Left lung (tissue), 10 donors: Measurements from ENCODE around the gene PDE1C. TPM values are rescaled to one million over a fixed set of nuclear protein-coding genes. Genes with fewer than 3 reads are reported as not detected.

ENCODE experiments used
- ATAC-seq: fragments of 200-7000 bp; cut with Tn5 transposase; one replicate; pipeline ENCODE4 v1.9.1; 2020; ENCODE audit warnings: moderate library complexity
- DNase-seq, 4 donors: peaks; one replicate each; pipeline ENCODE4 v3.0.0-alpha.2; 2013 to 2020
- H3K27ac ChIP-seq, 2 donors: fragments of 200-600 bp; sonication (generic) in 1 of 2; one replicate each; pipeline versions ENCODE4 v1.5.0 to v1.8.0; 2020 to 2021
- H3K27me3 ChIP-seq, 2 donors: fragments of 200-600 bp; sonication (generic) in 1 of 2; one replicate each; pipeline versions ENCODE4 v1.5.0 to v1.8.0; 2020 to 2021
- H3K36me3 ChIP-seq, 2 donors: fragments of 200-600 bp; sonication (generic) in 1 of 2; one replicate each; pipeline versions ENCODE4 v1.5.0 to v1.8.0; 2020 to 2021
- H3K4me1 ChIP-seq, 2 donors: fragments of 200-600 bp; one replicate each; pipeline ENCODE4 v1.8.0; 2021
- H3K4me3 ChIP-seq, 2 donors: fragments of 200-600 bp; sonication (generic) in 1 of 2; one replicate each; pipeline versions ENCODE4 v1.5.0 to v1.8.0; 2020 to 2021; ENCODE audit warnings: mild to moderate bottlenecking in 1 of 2
- H3K9me3 ChIP-seq, 2 donors: fragments of 200-600 bp; sonication (generic) in 1 of 2; one replicate each; pipeline versions ENCODE4 v1.5.0 to v1.8.0; 2020 to 2021
- intact Hi-C, 2 donors: fragments of 100-400 bp; cut with DNase I; formaldehyde crosslinking; loops; one replicate each; pipeline versions ENCODE4 v1.11.2 to v1.14.2; 2022
- polyA plus RNA-seq, 6 donors: library from polyadenylated mRNA; unstranded; fragments of 120-200 nt; gene quantifications; one replicate each; pipeline ENCODE4 v1.2.1, GENCODE V29; 2013; ENCODE audit not compliant: insufficient read length in 6 of 6
- total RNA-seq, 2 donors: library from RNA; stranded (reverse); fragmentation: NEBNext Ultra II Directional; extraction: Animal tissue kit (Norgen Biotek cat#: 25700); gene quantifications; one replicate each; pipeline ENCODE4 v1.2.1, GENCODE V29; 2021
- TF ChIP-seq, protein P1 (sequence below), 2 donors: fragments of 200-600 bp; sonication (generic) in 1 of 2; IDR thresholded peaks; one replicate each; pipeline versions ENCODE4 v1.5.0 to v1.8.0; 2021; ENCODE audit warnings: antibody characterized with exemption in 2 of 2
- donor health status: DM: no; HTN: yes; CAD: no.
- donor health status: DM: no; HTN: no; CAD: no.

The PDE1C gene
- total and polyA plus RNA-seq, 8 donors: 2.0 to 13.8 (median 3.9) TPM

DNA sequence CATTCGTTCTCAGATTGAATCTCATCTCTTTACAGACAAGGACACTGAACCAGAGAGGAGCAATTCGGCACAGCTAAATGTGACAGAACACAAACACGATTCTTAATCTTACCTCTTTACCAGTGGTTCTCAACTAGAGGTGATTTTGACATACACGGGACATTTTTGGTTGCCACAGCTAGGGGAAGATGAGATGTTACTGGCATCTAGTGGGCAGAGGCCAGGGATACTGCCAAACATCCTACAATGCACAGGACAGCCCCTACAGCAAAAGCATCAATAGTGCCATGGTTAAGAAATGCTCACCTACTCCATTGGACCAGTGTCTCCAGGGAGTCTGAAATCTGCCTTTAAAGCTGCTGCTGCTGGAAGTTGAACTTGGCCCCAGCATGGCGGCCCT lies 27.3 kb downstream of the PDE1C start:
- intact Hi-C loops: no loop called here
- no peaks in the 10 kb centered on the region for H3K27me3 ChIP-seq
- TF ChIP-seq, protein P1, sequence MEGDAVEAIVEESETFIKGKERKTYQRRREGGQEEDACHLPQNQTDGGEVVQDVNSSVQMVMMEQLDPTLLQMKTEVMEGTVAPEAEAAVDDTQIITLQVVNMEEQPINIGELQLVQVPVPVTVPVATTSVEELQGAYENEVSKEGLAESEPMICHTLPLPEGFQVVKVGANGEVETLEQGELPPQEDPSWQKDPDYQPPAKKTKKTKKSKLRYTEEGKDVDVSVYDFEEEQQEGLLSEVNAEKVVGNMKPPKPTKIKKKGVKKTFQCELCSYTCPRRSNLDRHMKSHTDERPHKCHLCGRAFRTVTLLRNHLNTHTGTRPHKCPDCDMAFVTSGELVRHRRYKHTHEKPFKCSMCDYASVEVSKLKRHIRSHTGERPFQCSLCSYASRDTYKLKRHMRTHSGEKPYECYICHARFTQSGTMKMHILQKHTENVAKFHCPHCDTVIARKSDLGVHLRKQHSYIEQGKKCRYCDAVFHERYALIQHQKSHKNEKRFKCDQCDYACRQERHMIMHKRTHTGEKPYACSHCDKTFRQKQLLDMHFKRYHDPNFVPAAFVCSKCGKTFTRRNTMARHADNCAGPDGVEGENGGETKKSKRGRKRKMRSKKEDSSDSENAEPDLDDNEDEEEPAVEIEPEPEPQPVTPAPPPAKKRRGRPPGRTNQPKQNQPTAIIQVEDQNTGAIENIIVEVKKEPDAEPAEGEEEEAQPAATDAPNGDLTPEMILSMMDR (IDR thresholded peaks at IDR 0.05): no peak
- no peaks in the 10 kb centered on the region for H3K9me3 ChIP-seq
- no peak for ATAC-seq
- no peaks in the 10 kb centered on the region for H3K36me3 ChIP-seq
- H3K4me3 ChIP-seq: no peak overlapping the region
- no peak overlapping the region for H3K27ac ChIP-seq
- no peak for DNase-seq
- no peaks in the 10 kb centered on the region for H3K4me1 ChIP-seq

DNA sequence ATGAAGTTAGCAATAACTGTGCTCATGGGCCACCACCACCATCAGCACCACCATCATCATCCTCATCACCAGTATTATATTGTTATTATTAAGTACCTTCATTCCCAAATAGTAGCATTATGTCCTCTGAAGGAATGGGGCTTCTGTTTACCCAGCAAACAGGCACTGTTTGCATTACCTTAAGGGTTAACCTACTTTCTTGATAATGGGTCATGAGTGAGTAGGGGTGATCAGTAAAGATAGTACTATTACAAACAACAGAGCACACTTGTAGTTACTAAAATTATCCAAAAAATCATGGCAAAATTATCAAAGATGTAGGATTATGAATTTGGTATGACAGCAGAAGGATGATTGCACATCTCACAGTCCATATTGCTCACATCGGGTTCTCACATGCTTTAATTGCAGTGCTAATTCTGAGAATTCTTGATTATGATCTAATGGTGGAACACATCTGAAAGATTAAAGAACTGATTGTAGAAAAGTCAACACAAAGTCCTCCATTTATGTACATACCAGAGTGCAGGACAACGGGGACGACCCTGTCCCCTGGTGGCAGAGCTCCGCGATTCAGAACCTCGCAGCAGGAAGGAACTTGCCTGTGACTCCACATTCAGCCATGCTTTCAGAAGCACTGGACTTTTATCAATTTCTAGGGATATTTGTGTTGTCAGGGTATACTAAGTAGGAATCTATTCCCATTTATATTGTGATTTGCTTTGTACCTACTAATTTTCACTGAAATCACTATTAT lies 31.0 kb downstream of the PDE1C start:
- intact Hi-C loops: no loop called here
- no peaks in the 10 kb centered on the region for H3K4me1 ChIP-seq
- DNase-seq (no peak), ATAC-seq (no peak)
- TF ChIP-seq, protein P1 (IDR thresholded peaks at IDR 0.05): no peak
- H3K27me3 ChIP-seq: no peaks in the 10 kb centered on the region
- no peak overlapping the region for H3K27ac ChIP-seq
- H3K9me3 ChIP-seq: no peaks in the 10 kb centered on the region
- H3K4me3 ChIP-seq: no peak overlapping the region
- H3K36me3 ChIP-seq: no peaks in the 10 kb centered on the region

DNA sequence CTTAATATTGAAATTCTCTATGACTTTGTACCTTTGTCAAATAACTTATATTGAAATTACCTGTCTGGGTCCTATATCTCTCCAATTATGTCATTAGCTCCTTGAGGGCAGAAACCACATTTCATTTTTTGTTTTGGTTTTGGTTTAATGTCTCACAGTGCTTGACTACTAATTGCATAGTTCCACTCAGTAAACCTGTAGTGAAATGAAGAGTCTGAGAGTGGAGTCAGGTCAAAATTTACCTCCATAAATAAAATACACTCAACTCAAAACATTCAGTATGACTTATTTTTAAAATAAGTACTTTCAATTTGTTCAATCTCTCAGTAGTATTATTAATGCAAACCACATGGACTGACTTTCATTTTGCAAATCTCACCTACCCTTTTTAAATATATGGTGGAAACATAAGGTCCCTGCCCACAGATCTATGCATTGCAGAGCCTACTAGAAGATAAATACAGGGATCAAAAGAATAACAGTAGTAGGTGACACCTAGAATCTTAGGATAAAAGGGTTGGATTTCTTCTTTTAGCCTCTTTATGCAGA lies 32.5 kb downstream of the PDE1C start:
- no peaks in the 10 kb centered on the region for H3K9me3 ChIP-seq
- DNase-seq: no peak
- no peaks in the 10 kb centered on the region for H3K36me3 ChIP-seq
- H3K27me3 ChIP-seq: no peaks in the 10 kb centered on the region
- intact Hi-C loops: no loop called here
- TF ChIP-seq, protein P1 (IDR thresholded peaks at IDR 0.05): no peak
- no peak overlapping the region for H3K27ac ChIP-seq
- H3K4me1 ChIP-seq: no peaks in the 10 kb centered on the region
- H3K4me3 ChIP-seq: no peak overlapping the region
- ATAC-seq: no peak

DNA sequence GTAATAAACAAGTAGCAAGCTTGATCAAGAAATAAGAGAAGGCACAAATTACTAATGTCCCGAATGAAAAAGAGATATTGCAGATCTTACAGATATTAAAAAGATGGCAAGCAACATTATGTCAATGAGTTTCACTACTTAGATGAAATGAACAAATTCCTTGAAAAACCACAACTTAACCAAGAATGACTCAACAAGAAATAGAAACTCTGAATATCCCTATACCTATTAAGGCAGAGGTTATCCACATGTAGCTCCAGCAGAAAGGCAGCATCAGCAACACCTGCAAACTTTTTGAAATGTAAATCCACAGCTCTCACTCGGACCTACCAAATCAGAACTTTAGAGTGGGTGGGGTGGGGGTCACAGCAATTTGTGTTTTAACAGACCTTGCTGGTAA lies 33.6 kb downstream of the PDE1C start:
- Histone ChIP-seq H3K4me1 (no peaks in the 10 kb centered on the region), H3K36me3 (no peaks in the 10 kb centered on the region), H3K4me3 (no peak overlapping the region), H3K27ac (no peak overlapping the region), H3K27me3 (no peaks in the 10 kb centered on the region), H3K9me3 (no peaks in the 10 kb centered on the region)
- ATAC-seq: no peak
- no peak for DNase-seq
- TF ChIP-seq, protein P1 (IDR thresholded peaks at IDR 0.05): no peak
- intact Hi-C loops: no loop called here

DNA sequence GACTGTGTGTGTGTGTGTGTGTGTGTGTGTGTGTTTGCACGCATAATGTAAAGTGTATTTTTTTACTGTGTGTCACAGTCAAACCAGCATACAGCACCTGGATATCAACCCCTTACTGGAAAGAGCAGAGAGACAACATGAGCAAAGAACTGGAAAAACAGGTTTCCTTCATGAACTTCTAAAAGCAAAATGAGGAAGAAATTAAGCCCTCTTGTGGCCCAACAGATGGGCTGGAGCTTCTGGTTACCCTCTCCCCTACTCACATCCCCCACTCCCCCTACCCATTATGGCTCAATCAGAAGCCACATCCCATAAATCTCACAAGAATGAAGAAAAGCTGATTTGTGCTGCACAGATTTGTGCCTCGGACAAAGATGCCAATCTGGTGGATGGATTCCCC lies 36.2 kb downstream of the PDE1C start:
- TF ChIP-seq, protein P1 (IDR thresholded peaks at IDR 0.05): no peak
- Histone ChIP-seq H3K27ac (no peak overlapping the region), H3K27me3 (no peaks in the 10 kb centered on the region), H3K36me3 (no peaks in the 10 kb centered on the region), H3K4me3 (no peak overlapping the region), H3K4me1 (no peaks in the 10 kb centered on the region), H3K9me3 (no peaks in the 10 kb centered on the region)
- peak in 2 of 4 donors; percentile 3 to 30 for DNase-seq
- ATAC-seq: no peak
- intact Hi-C loops: no loop called here
